ENCODE measurements around the gene IL25. TPM values are rescaled to one million over a fixed set of nuclear protein-coding genes. Genes with fewer than 3 reads are reported as not detected.

The IL25 gene
- total and polyA plus RNA-seq, 4 donors, result not detected

- no peak for TF ChIP-seq CTCF (IDR thresholded peaks at IDR 0.05; ENCODE audit: control extremely low read depth, extremely low read depth)
- no peaks in the 10 kb centered on the region for H3K9me3 ChIP-seq (ENCODE audit: control insufficient read depth in 4 of 4, insufficient read depth in 3 of 4, low read length in 3 of 4)
- H3K4me3 ChIP-seq, result no peak overlapping the region
- H3K27ac ChIP-seq (ENCODE audit: low read depth in 1 of 2, low read length in 1 of 2), result peak overlapping the region in 1 of 2 donors; percentile 79
- ATAC-seq (ENCODE audit: insufficient read depth, low FRiP score), result peak; percentile 37
- peak in 2 of 3 donors; percentile 95 to 96 for DNase-seq
- peaks cover 0 to 10% (median 5%) of the 10 kb centered on the region in 4 donors for H3K36me3 ChIP-seq (ENCODE audit: control insufficient read depth in 4 of 4, insufficient read depth in 4 of 4, low read length in 4 of 4)
- H3K4me1 ChIP-seq (ENCODE audit: control insufficient read depth in 5 of 5, insufficient read depth in 5 of 5, low read length in 5 of 5), result peaks cover 0 to 37% (median 17%) of the 10 kb centered on the region in 5 donors
- H3K9ac ChIP-seq (ENCODE audit: insufficient read depth in 1 of 2, low read length in 2 of 2), result peak overlapping the region; percentile 17 to 77
- 29 to 53% methylated on average over 24 to 34 of the region's 34 CpGs for WGBS, 2 donors
- H3K27me3 ChIP-seq (ENCODE audit: control insufficient read depth in 3 of 3, insufficient read depth in 3 of 3, low read length in 2 of 3), result no peaks in the 10 kb centered on the region
Measured at GRCh38 chr14:23366426-23366921, 6.1 kb upstream of the IL25 start.

GRCh38 chr14:23370221-23370620 is 2.4 kb upstream of the IL25 start:
- Histone ChIP-seq H3K9ac (ENCODE audit: insufficient read depth in 1 of 2, low read length in 2 of 2) (no peak overlapping the region), H3K9me3 (ENCODE audit: control insufficient read depth in 4 of 4, insufficient read depth in 3 of 4, low read length in 3 of 4) (no peaks in the 10 kb centered on the region), H3K4me3 (no peak overlapping the region), H3K36me3 (ENCODE audit: control insufficient read depth in 4 of 4, insufficient read depth in 4 of 4, low read length in 4 of 4) (no peaks in the 10 kb centered on the region), H3K27me3 (ENCODE audit: control insufficient read depth in 3 of 3, insufficient read depth in 3 of 3, low read length in 2 of 3) (no peaks in the 10 kb centered on the region), H3K27ac (ENCODE audit: low read depth in 1 of 2, low read length in 1 of 2) (no peak overlapping the region), H3K4me1 (ENCODE audit: control insufficient read depth in 5 of 5, insufficient read depth in 5 of 5, low read length in 5 of 5) (peaks cover 0 to 11% (median 6%) of the 10 kb centered on the region in 5 donors)
- WGBS, 2 donors, result 57 to 60% methylated on average over 1 of the region's 1 CpG
- DNase-seq (no peak), ATAC-seq (ENCODE audit: insufficient read depth, low FRiP score) (no peak)
- no peak for TF ChIP-seq CTCF (IDR thresholded peaks at IDR 0.05; ENCODE audit: control extremely low read depth, extremely low read depth)

- WGBS, 2 donors, result 78 to 91% methylated on average over 1 of the region's 1 CpG
- H3K9me3 ChIP-seq (ENCODE audit: control insufficient read depth in 4 of 4, insufficient read depth in 3 of 4, low read length in 3 of 4), result no peaks in the 10 kb centered on the region
- H3K4me3 ChIP-seq, result no peak overlapping the region
- H3K4me1 ChIP-seq (ENCODE audit: control insufficient read depth in 5 of 5, insufficient read depth in 5 of 5, low read length in 5 of 5), result peaks cover 0 to 14% (median 4%) of the 10 kb centered on the region in 5 donors
- H3K36me3 ChIP-seq (ENCODE audit: control insufficient read depth in 4 of 4, insufficient read depth in 4 of 4, low read length in 4 of 4), result no peaks in the 10 kb centered on the region
- DNase-seq (no peak), ATAC-seq (ENCODE audit: insufficient read depth, low FRiP score) (no peak)
- H3K27me3 ChIP-seq (ENCODE audit: control insufficient read depth in 3 of 3, insufficient read depth in 3 of 3, low read length in 2 of 3), result no peaks in the 10 kb centered on the region
- no peak overlapping the region for H3K27ac ChIP-seq (ENCODE audit: low read depth in 1 of 2, low read length in 1 of 2)
- no peak overlapping the region for H3K9ac ChIP-seq (ENCODE audit: insufficient read depth in 1 of 2, low read length in 2 of 2)
- no peak for TF ChIP-seq CTCF (IDR thresholded peaks at IDR 0.05; ENCODE audit: control extremely low read depth, extremely low read depth)
Measured at GRCh38 chr14:23371865-23372264, 744 bp upstream of the IL25 start.

GRCh38 chr14:23373041-23373440 is 432 bp downstream of the IL25 start:
- no peak overlapping the region for H3K4me3 ChIP-seq
- no peaks in the 10 kb centered on the region for H3K27me3 ChIP-seq (ENCODE audit: control insufficient read depth in 3 of 3, insufficient read depth in 3 of 3, low read length in 2 of 3)
- no peak overlapping the region for H3K27ac ChIP-seq (ENCODE audit: low read depth in 1 of 2, low read length in 1 of 2)
- no peaks in the 10 kb centered on the region for H3K36me3 ChIP-seq (ENCODE audit: control insufficient read depth in 4 of 4, insufficient read depth in 4 of 4, low read length in 4 of 4)
- DNase-seq (no peak), ATAC-seq (ENCODE audit: insufficient read depth, low FRiP score) (no peak)
- TF ChIP-seq CTCF (IDR thresholded peaks at IDR 0.05; ENCODE audit: control extremely low read depth, extremely low read depth), result no peak
- 82 to 90% methylated on average over 3 of the region's 3 CpGs for WGBS, 2 donors
- no peak overlapping the region for H3K9ac ChIP-seq (ENCODE audit: insufficient read depth in 1 of 2, low read length in 2 of 2)
- no peaks in the 10 kb centered on the region for H3K9me3 ChIP-seq (ENCODE audit: control insufficient read depth in 4 of 4, insufficient read depth in 3 of 4, low read length in 3 of 4)
- peaks cover 0 to 12% (median 0%) of the 10 kb centered on the region in 5 donors for H3K4me1 ChIP-seq (ENCODE audit: control insufficient read depth in 5 of 5, insufficient read depth in 5 of 5, low read length in 5 of 5)
